Activated effector memory CD4-positive, alpha-beta T cell treated with anti-CD3 and anti-CD28 coated beads, Interleukin-2, amount 50 U/mL, for 16 hours (primary cell): ENCODE measurements around the gene TLE2.
"Not testable (repeated sequence)": the region's sequence is repeated elsewhere in the genome, so short reads cannot be mapped to it uniquely, and the experiment has no call there.

ENCODE experiments used
- DNase-seq: peaks from one replicate; pipeline ENCODE4 v3.0.0-alpha.2; 2020

Gene TLE2

GRCh38 chr19:3012059-3012458 is 17.0 kb downstream of the TLE2 start:
- not testable (repeated sequence) for DNase-seq

- DNase-seq = no peak
Observed at GRCh38 chr19:3010871-3011270, 18.2 kb downstream of the TLE2 start.

GRCh38 chr19:3008994-3009393 is 20.1 kb downstream of the TLE2 start:
- no peak for DNase-seq

- no peak for DNase-seq
Observed at GRCh38 chr19:3007975-3008374, 21.1 kb downstream of the TLE2 start.

- peak; percentile 67 for DNase-seq
Observed at GRCh38 chr19:3006075-3006767, 22.9 kb downstream of the TLE2 start.

- no peak for DNase-seq
Observed at GRCh38 chr19:3005345-3005744, 23.7 kb downstream of the TLE2 start.

- DNase-seq = no peak
Observed at GRCh38 chr19:3004522-3004921, 24.6 kb downstream of the TLE2 start.

- DNase-seq = no peak
Observed at GRCh38 chr19:3003046-3003445, 26.0 kb downstream of the TLE2 start.

GRCh38 chr19:3001235-3001800 is 27.8 kb downstream of the TLE2 start:
- no peak for DNase-seq

- no peak for DNase-seq
Observed at GRCh38 chr19:2998642-2999041, 30.4 kb downstream of the TLE2 start.

GRCh38 chr19:2997720-2998119 is 31.4 kb downstream of the TLE2 start:
- DNase-seq = no peak

- DNase-seq = no peak
Observed at GRCh38 chr19:2994588-2995131, 34.4 kb downstream of the TLE2 start.

GRCh38 chr19:2993579-2993978 is 35.5 kb downstream of the TLE2 start:
- no peak for DNase-seq

GRCh38 chr19:2992958-2993357 is 36.1 kb downstream of the TLE2 start:
- no peak for DNase-seq

- not testable (repeated sequence) for DNase-seq
Observed at GRCh38 chr19:2992333-2992732, 36.7 kb downstream of the TLE2 start.

- DNase-seq = no peak
Observed at GRCh38 chr19:2989236-2989946, 39.7 kb downstream of the TLE2 start.

GRCh38 chr19:2988568-2988967 is 40.5 kb downstream of the TLE2 start:
- DNase-seq = no peak

GRCh38 chr19:2987797-2988196 is 41.3 kb downstream of the TLE2 start:
- no peak for DNase-seq

GRCh38 chr19:2986951-2987524 is 42.0 kb downstream of the TLE2 start:
- no peak for DNase-seq

- DNase-seq = no peak
Observed at GRCh38 chr19:2984215-2984528, 44.9 kb downstream of the TLE2 start.

- no peak for DNase-seq
Observed at GRCh38 chr19:2983351-2984214, 45.5 kb downstream of the TLE2 start.

- no peak for DNase-seq
Observed at GRCh38 chr19:2982983-2983350, 46.1 kb downstream of the TLE2 start.

GRCh38 chr19:2982561-2982960 is 46.5 kb downstream of the TLE2 start:
- DNase-seq = no peak
